Posterior cingulate gyrus (tissue), 11 donors: ENCODE results near the gene TAPBP.

Source experiments
- DNase-seq, 10 donors: peaks; one replicate each; pipeline versions ENCODE4 v3.0.0 to v3.0.0-alpha.2; 2020 to 2021; ENCODE audit warnings: mixed read lengths in 3 of 10
- intact Hi-C: fragments of 100-400 bp; cut with DNase I; formaldehyde crosslinking; loops from one replicate; pipeline ENCODE4 v1.15.1; 2023

Gene TAPBP

GRCh38 chr6:33320315-33321181, 6.7 kb upstream of the TAPBP start:
- DNase-seq = peak in 1 of 10 donors; percentile 70
- intact Hi-C loops = no loop called here

GRCh38 chr6:33319939-33320314, 6.0 kb upstream of the TAPBP start:
- peak in 1 of 10 donors; percentile 1 for DNase-seq
- intact Hi-C loops = loop anchor here (10.0 kb wide), 1 partner anchor 95 kb away; the partner anchor contains the start of genes CUTA and PHF1

GRCh38 chr6:33318426-33319073, 4.7 kb upstream of the TAPBP start:
- DNase-seq = peak in 1 of 10 donors; percentile 18
- intact Hi-C loops = loop anchor here (10.0 kb wide), 1 partner anchor 96 kb away; the partner anchor contains the start of genes CUTA and PHF1

- DNase-seq = peak; percentile 93 to 99 (median 97)
- intact Hi-C loops = loop anchor here (10.0 kb wide), 1 partner anchor 97 kb away; the partner anchor contains the start of genes CUTA and PHF1
Observed at GRCh38 chr6:33317669-33318425, 4.0 kb upstream of the TAPBP start, which contains the start of gene ZBTB22. ZBTB22 (minus strand) TSS chr6:33317744; CDS start chr6:33316916, 828 bp downstream.

GRCh38 chr6:33317419-33317668, 3.5 kb upstream of the TAPBP start:
- intact Hi-C loops = loop anchor here (10.0 kb wide), 1 partner anchor 97 kb away; the partner anchor contains the start of genes CUTA and PHF1

GRCh38 chr6:33316603-33317418, 2.9 kb upstream of the TAPBP start:
- DNase-seq = peak in 1 of 10 donors; percentile 77
- intact Hi-C loops = loop anchor here (10.0 kb wide), 1 partner anchor 98 kb away; the partner anchor contains the start of genes CUTA and PHF1

More at GRCh38 chr6:33317419-33317668, 3.5 kb upstream of the TAPBP start:
- no peak for DNase-seq

GRCh38 chr6:33315793-33316602, 2.1 kb upstream of the TAPBP start:
- intact Hi-C loops = loop anchor here (2.0 to 10.0 kb wide), 2 partner anchors 17 to 99 kb away; partner anchors contain the start of genes CUTA, PHF1 and RGL2
- peak in 1 of 10 donors; percentile 52 for DNase-seq

GRCh38 chr6:33314943-33315792, 1.3 kb upstream of the TAPBP start:
- DNase-seq = peak in 1 of 10 donors; percentile 82
- intact Hi-C loops = loop anchor here (2.0 to 10.0 kb wide), 2 partner anchors 16 to 100 kb away; partner anchors contain the start of genes CUTA, PHF1 and RGL2

- peak in 5 of 10 donors; percentile 40 to 89 (median 54) for DNase-seq
- intact Hi-C loops = loop anchor here (2.0 to 10.0 kb wide), 2 partner anchors 16 to 100 kb away; partner anchors contain the start of genes CUTA, PHF1 and RGL2
Observed at GRCh38 chr6:33314515-33314942, 651 bp upstream of the TAPBP start.

- intact Hi-C loops = loop anchor here (10.0 kb wide), 1 partner anchor 102 kb away; the partner anchor contains the start of genes CUTA and PHF1
- DNase-seq = peak in 9 of 10 donors; percentile 22 to 90 (median 47)
Observed at GRCh38 chr6:33313105-33313708, 671 bp downstream of the TAPBP start.

- intact Hi-C loops = loop anchor here (10.0 kb wide), 1 partner anchor 102 kb away; the partner anchor contains the start of genes CUTA and PHF1
- DNase-seq = peak in 8 of 10 donors; percentile 50 to 91 (median 69)
Observed at GRCh38 chr6:33312361-33313104, 1.3 kb downstream of the TAPBP start.

GRCh38 chr6:33306356-33306755, 7.5 kb downstream of the TAPBP start:
- DNase-seq = no peak
- intact Hi-C loops = no loop called here

GRCh38 chr6:33305052-33305451, 8.8 kb downstream of the TAPBP start:
- DNase-seq = peak in 1 of 10 donors; percentile 84
- intact Hi-C loops = no loop called here

GRCh38 chr6:33304216-33304615, 9.7 kb downstream of the TAPBP start:
- intact Hi-C loops = no loop called here
- DNase-seq = peak in 1 of 10 donors; percentile 59

- DNase-seq = no peak
- intact Hi-C loops = no loop called here
Observed at GRCh38 chr6:33301877-33302276, 12.0 kb downstream of the TAPBP start.
